HepG2 (cell line): ENCODE measurements around the gene ARHGAP5. TPM values are rescaled to one million over a fixed set of nuclear protein-coding genes. Genes with fewer than 3 reads are reported as not detected.
A peak's percentile ranks its signal among the peaks of the same experiment; 100 is the strongest.

ENCODE experiments used
- GPN1 ChIP-seq: sonication (generic); formaldehyde crosslinking; IDR thresholded peaks from 2 replicates; pipeline ENCODE4 v1.5.1; 2020; ENCODE audit warnings: missing genetic modification reagents, borderline replicate concordance
- PCBP2 ChIP-seq: fragments of 200-400 bp; formaldehyde crosslinking; optimal IDR thresholded peaks from 2 replicates; pipeline ENCODE3; 2018; ENCODE audit warnings: low read length, low read depth; ENCODE audit not compliant: poor library complexity, severe bottlenecking
- TRAFD1 ChIP-seq: sonication (generic); formaldehyde crosslinking; IDR thresholded peaks from 2 replicates; pipeline ENCODE4 v1.5.1; 2020; ENCODE audit warnings: missing genetic modification reagents, mild to moderate bottlenecking, borderline replicate concordance
- ZBTB1 ChIP-seq: sonication (generic); formaldehyde crosslinking; IDR thresholded peaks from 2 replicates; pipeline ENCODE4 v1.4.0; 2020; ENCODE audit warnings: missing genetic modification reagents, borderline replicate concordance
- ZBTB14 ChIP-seq: sonication (generic); formaldehyde crosslinking; IDR thresholded peaks from 2 replicates; pipeline ENCODE4 v1.4.0; 2020; ENCODE audit warnings: missing genetic modification reagents
- ZHX2 ChIP-seq, 2 experiments: sonication (generic) in 1 of 2; formaldehyde crosslinking in 1 of 2; IDR thresholded peaks; 2 replicates each; pipeline versions ENCODE4 v1.6.1 to v1.9.0; 2014 to 2022; ENCODE audit warnings: antibody characterized with exemption in 1 of 2, borderline replicate concordance in 1 of 2, inconsistent platforms in 1 of 2, low read depth in 1 of 2, missing genetic modification reagents in 1 of 2
- ZNF230 ChIP-seq: sonication (generic); formaldehyde crosslinking; IDR thresholded peaks from 2 replicates; pipeline ENCODE4 v1.4.0; 2020; ENCODE audit warnings: mild to moderate bottlenecking, missing genetic modification reagents
- ZNF264 ChIP-seq: sonication (generic); formaldehyde crosslinking; IDR thresholded peaks from 2 replicates; pipeline ENCODE4 v1.4.0; 2020; ENCODE audit warnings: missing genetic modification reagents
- ZNF275 ChIP-seq: sonication (generic); formaldehyde crosslinking; IDR thresholded peaks from 2 replicates; pipeline ENCODE4 v1.8.0; 2022; ENCODE audit warnings: missing genetic modification reagents, mild to moderate bottlenecking, inconsistent platforms, borderline replicate concordance
- ZNF484 ChIP-seq: sonication (generic); formaldehyde crosslinking; IDR thresholded peaks from 2 replicates; pipeline ENCODE4 v1.5.1; 2020; ENCODE audit warnings: mild to moderate bottlenecking, low read depth, missing genetic modification reagents, borderline replicate concordance
- ZNF562 ChIP-seq: sonication (generic); formaldehyde crosslinking; IDR thresholded peaks from 2 replicates; pipeline ENCODE4 v1.8.0; 2022; ENCODE audit warnings: missing genetic modification reagents, borderline replicate concordance
- ZNF572 ChIP-seq: sonication (generic); formaldehyde crosslinking; IDR thresholded peaks from 2 replicates; pipeline ENCODE4 v1.5.1; 2020; ENCODE audit warnings: mild to moderate bottlenecking, missing genetic modification reagents
- ZNF589 ChIP-seq: sonication (generic); formaldehyde crosslinking; conservative IDR thresholded peaks from 2 replicates; pipeline ENCODE4 v1.8.0; 2022; ENCODE audit warnings: mild to moderate bottlenecking, moderate library complexity, missing genetic modification reagents
- ZNF747 ChIP-seq: sonication (generic); formaldehyde crosslinking; IDR thresholded peaks from 2 replicates; pipeline ENCODE4 v1.8.1; 2023; ENCODE audit warnings: missing genetic modification reagents, mild to moderate bottlenecking, borderline replicate concordance
- ZNF773 ChIP-seq: sonication (generic); formaldehyde crosslinking; IDR thresholded peaks from 2 replicates; pipeline ENCODE4 v1.4.0; 2020; ENCODE audit warnings: missing genetic modification reagents, borderline replicate concordance
- polyA plus RNA-seq, 8 experiments: library from polyadenylated mRNA; depleted of rRNA in 3 of 8; stranded (reverse) in 7 of 8; unstranded in 1 of 8; fragments of >200 nt; fragmentation: Illumina TruSeq in 4 of 8; extraction: Trizol in 4 of 8; gene quantifications; 2 replicates each; pipeline versions ENCODE4 v1.2.1 to v1.2.3, GENCODE V29; 2011 to 2016; ENCODE audit warnings: low read depth in 4 of 8, missing spikeins in 1 of 8, mixed read lengths in 1 of 8; ENCODE audit not compliant: insufficient read depth in 1 of 8
- total RNA-seq, 5 experiments: library from RNA; depleted of rRNA; stranded (reverse); fragments of >200 nt; fragmentation: Illumina TruSeq; extraction: Trizol; gene quantifications; 2 replicates each; pipeline ENCODE4 v1.2.3, GENCODE V29; 2016; ENCODE audit warnings: low read depth in 1 of 5

The ARHGAP5 gene
- total and polyA plus RNA-seq, 2 of the 13 experiments (the other 11 are each of a cell fraction or from before 2014, with no cell fraction given): 33.7 to 144 TPM

- TF ChIP-seq TRAFD1 (CRISPR knock-in tag): no peak
- TF ChIP-seq ZNF230 (CRISPR knock-in tag): peak; percentile 86
- TF ChIP-seq ZNF773: no peak
- no peak for TF ChIP-seq ZNF562 (CRISPR knock-in tag)
- no peak for TF ChIP-seq ZNF572
- TF ChIP-seq PCBP2: no peak
- no peak for TF ChIP-seq ZNF484 (CRISPR knock-in tag)
- no peak; the same call in 1 of the 2 replicates for TF ChIP-seq ZNF589 (CRISPR knock-in tag)
- TF ChIP-seq ZNF264 (CRISPR knock-in tag): peak; percentile 13; the same call in 1 of the 2 replicates
- no peak for TF ChIP-seq ZBTB1 (CRISPR knock-in tag)
- TF ChIP-seq ZHX2 (IDR thresholded peaks at IDR 0.05; ENCODE audit: low read depth): peak; percentile 28; the same call in 1 of the 2 replicates
- TF ChIP-seq ZHX2 (CRISPR knock-in tag; IDR thresholded peaks at IDR 0.05; ENCODE audit: borderline replicate concordance): no peak; the same call in 1 of the 2 replicates
- TF ChIP-seq ZNF275: no peak
- TF ChIP-seq GPN1 (CRISPR knock-in tag): no peak
- peak; percentile 80 for TF ChIP-seq ZBTB14 (CRISPR knock-in tag)
- TF ChIP-seq ZNF747 (CRISPR knock-in tag): no peak; the same call in 1 of the 2 replicates
These were observed at the start of gene ARHGAP5 (continued) for GRCh38 chr14:32077081-32078022.
